Tibial artery (tissue), 4 donors: ENCODE measurements around the gene ULK4.

ENCODE experiments used
- DNase-seq, 2 donors: peaks; one replicate each; pipeline ENCODE4 v3.0.0-alpha.2; 2019
- H3K27ac ChIP-seq, 2 donors: fragments of 200-600 bp; sonication (generic) in 1 of 2; 1 replicate in 1 of 2; 2 replicates in 1 of 2; pipeline ENCODE4 v1.5.1; 2018 to 2019; ENCODE audit warnings: mild to moderate bottlenecking in 1 of 2
- H3K27me3 ChIP-seq, 2 donors: fragments of 200-600 bp; sonication (generic) in 1 of 2; one replicate each; pipeline versions ENCODE4 v1.5.1 to v1.6.0; 2016 to 2019
- H3K36me3 ChIP-seq, 3 donors: fragments of 200-600 bp; sonication (generic) in 2 of 3; one replicate each; pipeline ENCODE4 v1.5.1; 2016 to 2019; ENCODE audit warnings: mild to moderate bottlenecking in 2 of 3
- H3K4me1 ChIP-seq, 4 donors: fragments of 200-600 bp; sonication (generic) in 2 of 4; 1 replicate in 3 of 4; 2 replicates in 1 of 4; pipeline ENCODE4 v1.5.1; 2016 to 2019
- H3K4me3 ChIP-seq, 2 donors: fragments of 200-600 bp; sonication (generic) in 1 of 2; 1 replicate in 1 of 2; 2 replicates in 1 of 2; pipeline ENCODE4 v1.5.1; 2018 to 2019; ENCODE audit warnings: mild to moderate bottlenecking in 2 of 2
- H3K9me3 ChIP-seq, 3 donors: fragments of 200-600 bp; sonication (generic) in 1 of 3; one replicate each; pipeline ENCODE4 v1.5.1; 2016 to 2019
- intact Hi-C: fragments of 100-400 bp; cut with DNase I; formaldehyde crosslinking; loops from one replicate; pipeline ENCODE4 v1.15.0; 2023; ENCODE audit warnings: low total_unique reads
- TF ChIP-seq, protein P1 (sequence below), 2 experiments: fragments of 200-600 bp in 1 of 2; fragments of 450-650 bp in 1 of 2; IDR thresholded peaks; one replicate each; pipeline ENCODE4 v1.5.1; 2017 to 2019; ENCODE audit warnings: antibody characterized with exemption in 2 of 2, mild to moderate bottlenecking in 1 of 2, moderate library complexity in 1 of 2

Gene ULK4

DNA sequence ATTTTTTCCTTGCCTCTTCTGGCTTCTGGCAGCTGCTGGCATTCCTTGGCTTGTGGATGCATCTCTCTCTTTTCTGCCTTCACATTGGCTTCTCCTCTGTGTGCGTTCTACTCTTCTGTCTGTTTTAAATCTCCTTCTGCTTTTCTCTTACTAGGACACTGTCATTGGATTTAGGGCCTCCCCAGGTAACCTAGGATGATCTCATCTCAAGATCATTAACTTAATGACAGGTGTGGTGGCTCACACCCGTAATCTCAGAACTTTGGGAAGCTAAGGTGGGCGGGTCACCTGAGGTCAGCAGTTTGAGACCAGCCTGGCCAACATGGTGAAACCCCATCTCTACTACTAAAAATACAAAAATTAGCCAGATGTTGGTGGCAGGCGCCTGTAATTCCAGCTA is 40.9 kb upstream of the ULK4 start:
- Histone ChIP-seq H3K27me3 (no peaks in the 10 kb centered on the region), H3K27ac (no peak overlapping the region), H3K9me3 (no peaks in the 10 kb centered on the region), H3K36me3 (no peaks in the 10 kb centered on the region), H3K4me3 (no peak overlapping the region), H3K4me1 (peaks cover 0 to 14% (median 5%) of the 10 kb centered on the region in 4 donors)
- TF ChIP-seq, protein P1, sequence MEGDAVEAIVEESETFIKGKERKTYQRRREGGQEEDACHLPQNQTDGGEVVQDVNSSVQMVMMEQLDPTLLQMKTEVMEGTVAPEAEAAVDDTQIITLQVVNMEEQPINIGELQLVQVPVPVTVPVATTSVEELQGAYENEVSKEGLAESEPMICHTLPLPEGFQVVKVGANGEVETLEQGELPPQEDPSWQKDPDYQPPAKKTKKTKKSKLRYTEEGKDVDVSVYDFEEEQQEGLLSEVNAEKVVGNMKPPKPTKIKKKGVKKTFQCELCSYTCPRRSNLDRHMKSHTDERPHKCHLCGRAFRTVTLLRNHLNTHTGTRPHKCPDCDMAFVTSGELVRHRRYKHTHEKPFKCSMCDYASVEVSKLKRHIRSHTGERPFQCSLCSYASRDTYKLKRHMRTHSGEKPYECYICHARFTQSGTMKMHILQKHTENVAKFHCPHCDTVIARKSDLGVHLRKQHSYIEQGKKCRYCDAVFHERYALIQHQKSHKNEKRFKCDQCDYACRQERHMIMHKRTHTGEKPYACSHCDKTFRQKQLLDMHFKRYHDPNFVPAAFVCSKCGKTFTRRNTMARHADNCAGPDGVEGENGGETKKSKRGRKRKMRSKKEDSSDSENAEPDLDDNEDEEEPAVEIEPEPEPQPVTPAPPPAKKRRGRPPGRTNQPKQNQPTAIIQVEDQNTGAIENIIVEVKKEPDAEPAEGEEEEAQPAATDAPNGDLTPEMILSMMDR (IDR thresholded peaks at IDR 0.05), result no peak
- intact Hi-C loops, result no loop called here
- DNase-seq, result no peak

DNA sequence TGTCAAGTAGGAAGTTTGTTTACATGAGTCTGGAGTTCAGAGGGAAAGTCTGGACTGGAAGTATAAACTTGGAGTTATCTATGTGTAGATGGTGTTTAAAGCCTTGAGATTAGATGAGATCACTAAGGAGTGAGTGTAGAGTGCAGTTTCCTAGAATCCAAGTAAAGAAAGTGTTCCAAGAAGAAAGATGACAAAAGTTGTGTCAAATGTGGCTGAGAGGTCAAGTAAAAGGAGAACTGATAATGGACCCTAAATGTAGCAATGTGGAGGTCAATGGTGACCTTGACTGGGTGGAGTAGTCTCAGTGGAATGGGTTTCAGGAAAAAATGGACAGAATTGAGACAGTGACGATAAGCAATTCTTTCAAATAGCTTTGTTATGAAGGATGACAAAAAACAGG is 39.9 kb upstream of the ULK4 start:
- TF ChIP-seq, protein P1 (IDR thresholded peaks at IDR 0.05), result no peak

DNA sequence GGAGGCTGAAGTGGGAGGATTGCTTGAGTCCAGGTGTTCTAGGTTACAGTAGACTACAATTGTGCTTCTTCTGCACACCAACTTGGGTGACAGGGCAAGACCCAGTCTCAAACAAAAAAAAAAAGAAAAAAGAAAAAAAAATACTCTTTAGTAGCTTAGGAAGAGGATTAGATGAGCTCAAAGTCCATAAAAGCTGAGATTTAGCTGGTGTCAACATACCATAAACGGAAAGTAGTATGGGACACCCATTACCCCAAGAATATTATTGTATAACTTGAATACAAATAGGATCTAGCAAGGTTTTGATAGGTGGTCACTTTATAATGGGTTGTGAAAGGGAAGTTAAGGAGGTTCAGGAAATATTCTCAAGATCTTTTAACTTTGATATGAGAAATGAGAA is 38.0 kb upstream of the ULK4 start:
- TF ChIP-seq, protein P1 (IDR thresholded peaks at IDR 0.05), result no peak
- intact Hi-C loops, result loop anchor here (10.0 kb wide), 1 partner anchor 95 kb away; no protein-coding TSS in a partner anchor
- no peaks in the 10 kb centered on the region for H3K9me3 ChIP-seq

More for the DNA sequence above, 39.9 kb upstream of the ULK4 start:
- Histone ChIP-seq H3K4me1 (peaks cover 0 to 24% (median 10%) of the 10 kb centered on the region in 4 donors), H3K27me3 (no peaks in the 10 kb centered on the region), H3K27ac (no peak overlapping the region), H3K36me3 (no peaks in the 10 kb centered on the region), H3K9me3 (no peaks in the 10 kb centered on the region), H3K4me3 (no peak overlapping the region)
- intact Hi-C loops, result no loop called here
- DNase-seq, result no peak

DNA sequence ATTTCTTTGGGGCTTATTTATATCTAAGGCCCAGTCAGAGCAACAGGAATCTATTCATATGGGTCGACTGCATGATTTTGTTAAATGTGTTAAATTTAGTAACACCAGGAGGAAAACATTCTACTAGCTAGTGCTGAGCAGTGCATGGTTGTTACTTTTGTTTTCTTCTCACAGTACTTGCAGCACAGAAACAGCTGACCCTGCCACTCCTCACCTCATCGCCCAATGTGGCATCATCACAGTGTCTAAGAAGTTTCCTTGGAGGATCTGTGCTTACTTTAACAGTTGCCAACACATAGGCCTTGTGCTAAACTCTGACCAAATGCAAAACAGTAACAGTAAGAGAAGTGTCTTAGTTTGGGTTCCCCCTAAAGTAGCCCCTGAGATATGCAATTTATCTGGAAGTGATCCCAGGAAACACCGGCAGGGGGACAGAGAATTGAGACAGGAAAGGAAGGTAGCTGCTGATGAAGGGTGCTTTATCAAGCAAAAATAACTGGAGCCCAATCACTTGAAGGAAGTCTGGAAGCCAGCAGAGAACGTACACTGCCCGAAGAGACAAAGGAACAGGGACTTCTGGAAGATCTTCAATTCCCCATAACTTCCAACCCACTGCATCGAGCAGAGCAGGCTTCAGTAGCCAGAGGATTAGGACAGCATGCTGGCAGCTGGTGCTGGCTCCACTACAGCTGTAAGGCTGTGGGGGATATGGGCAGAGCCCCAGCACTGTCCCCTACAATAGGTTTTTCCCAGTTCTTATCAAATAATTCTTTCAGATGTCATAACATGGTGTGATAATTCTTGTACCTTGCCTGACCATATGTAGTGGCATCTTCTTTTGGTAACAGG is 36.0 kb upstream of the ULK4 start:
- DNase-seq, result no peak
- no peak overlapping the region for H3K4me3 ChIP-seq
- no peaks in the 10 kb centered on the region for H3K27me3 ChIP-seq
- H3K9me3 ChIP-seq, result no peaks in the 10 kb centered on the region
- H3K4me1 ChIP-seq, result peaks cover 0 to 26% (median 10%) of the 10 kb centered on the region in 4 donors
- TF ChIP-seq, protein P1 (IDR thresholded peaks at IDR 0.05), result peak; percentile 21 to 42
- no peaks in the 10 kb centered on the region for H3K36me3 ChIP-seq
- intact Hi-C loops, result loop anchor here (10.0 kb wide), 1 partner anchor 93 kb away; no protein-coding TSS in a partner anchor
- H3K27ac ChIP-seq, result peak overlapping the region; percentile 39 to 58

More for the DNA sequence above, 38.0 kb upstream of the ULK4 start:
- H3K27ac ChIP-seq, result no peak overlapping the region
- DNase-seq, result no peak
- H3K36me3 ChIP-seq, result no peaks in the 10 kb centered on the region
- no peaks in the 10 kb centered on the region for H3K27me3 ChIP-seq
- peaks cover 0 to 26% (median 10%) of the 10 kb centered on the region in 4 donors for H3K4me1 ChIP-seq
- no peak overlapping the region for H3K4me3 ChIP-seq

DNA sequence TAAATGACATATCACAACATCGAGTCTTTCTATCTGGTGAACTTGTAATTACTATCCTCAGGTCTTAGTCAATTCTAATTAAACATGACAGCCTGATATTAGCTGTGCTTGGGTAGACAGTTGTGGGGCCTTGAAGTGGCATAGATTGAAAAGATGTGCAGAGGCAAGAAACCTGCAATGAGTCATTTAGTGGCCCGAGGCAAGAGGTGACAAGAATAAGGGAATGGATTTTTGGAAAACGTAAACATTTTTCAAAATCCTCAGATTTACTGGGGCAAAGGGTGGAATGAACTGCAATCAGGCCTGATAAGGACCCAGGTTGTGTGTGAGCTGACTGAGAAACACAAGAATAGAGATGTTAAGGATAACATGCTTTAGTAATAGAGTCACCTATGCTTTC is 29.5 kb upstream of the ULK4 start:
- no peaks in the 10 kb centered on the region for H3K4me1 ChIP-seq
- no peaks in the 10 kb centered on the region for H3K36me3 ChIP-seq
- H3K4me3 ChIP-seq, result no peak overlapping the region
- H3K27me3 ChIP-seq, result no peaks in the 10 kb centered on the region
- H3K27ac ChIP-seq, result no peak overlapping the region
- intact Hi-C loops, result loop anchor here (10.0 kb wide), 1 partner anchor 87 kb away; no protein-coding TSS in a partner anchor
- H3K9me3 ChIP-seq, result no peaks in the 10 kb centered on the region
- TF ChIP-seq, protein P1 (IDR thresholded peaks at IDR 0.05), result no peak
- no peak for DNase-seq
